Caco-2 (cell line): ENCODE results near the gene SLC25A40. TPM values are rescaled to one million over a fixed set of nuclear protein-coding genes. Genes with fewer than 3 reads are reported as not detected.
A peak's percentile ranks its signal among the peaks of the same experiment; 100 is the strongest.

ENCODE experiments used
- BruUV-seq: library from RNA; stranded (reverse); fragments of 400-500 nt; replicated peaks from 2 replicates; lab custom pipeline; 2021; lab: Mats Ljungman, UMichigan
- CTCF ChIA-PET: fragments of 300-600 bp; sonication (Branson Sonifier 250); formaldehyde crosslinking; loops from one replicate; lab custom pipeline; 2022; ENCODE audit warnings: antibody characterized with exemption; lab: Charles Lee
- POLR2A ChIA-PET: fragments of 300-600 bp; sonication (Branson Sonifier 250); formaldehyde crosslinking; loops from one replicate; lab custom pipeline; 2022; ENCODE audit warnings: antibody characterized with exemption; lab: Charles Lee
- DNase-seq, 2 experiments: peaks; one replicate each; pipeline versions ENCODE4 v3.0.0 to v3.0.0-alpha.2; 2020 to 2022
- H3K27me3 ChIP-seq: replicated peaks from 2 replicates; pipeline ENCODE4 v1.6.0; 2011; ENCODE audit warnings: low read length; ENCODE audit not compliant: control insufficient read depth, insufficient read depth
- H3K36me3 ChIP-seq: 2 replicates; pipeline ENCODE4 v1.5.1; 2011; ENCODE audit warnings: low read length; ENCODE audit not compliant: control insufficient read depth, insufficient read depth
- H3K4me1 ChIP-seq: fragments of 250-450 bp; sonication (Bioruptor Pico); 2 replicates; pipeline ENCODE4 v1.5.1; 2020; ENCODE audit warnings: mild to moderate bottlenecking
- H3K4me3 ChIP-seq: 2 replicates; pipeline ENCODE4 v1.5.1; 2011; ENCODE audit warnings: low read depth, mild to moderate bottlenecking, control low read depth, low read length
- H3K9me3 ChIP-seq: fragments of 250-450 bp; sonication (Bioruptor Pico); 2 replicates; pipeline ENCODE4 v1.5.1; 2020; ENCODE audit warnings: mild to moderate bottlenecking, moderate library complexity
- H3K27ac Mint-ChIP-seq: one replicate; pipeline ENCODE4 v1.8.0; 2022; ENCODE audit warnings: mixed read lengths; ENCODE audit not compliant: unreplicated experiment
- H3K27me3 Mint-ChIP-seq: one replicate; pipeline ENCODE4 v1.8.0; 2022; ENCODE audit warnings: mixed read lengths; ENCODE audit not compliant: insufficient read depth, unreplicated experiment
- H3K36me3 Mint-ChIP-seq: one replicate; pipeline ENCODE4 v1.8.0; 2022; ENCODE audit warnings: mild to moderate bottlenecking, mixed read lengths; ENCODE audit not compliant: insufficient read depth, unreplicated experiment
- H3K4me1 Mint-ChIP-seq: one replicate; pipeline ENCODE4 v1.8.0; 2022; ENCODE audit warnings: low read depth, mixed read lengths; ENCODE audit not compliant: unreplicated experiment
- H3K4me3 Mint-ChIP-seq: one replicate; pipeline ENCODE4 v1.8.0; 2022; ENCODE audit warnings: mild to moderate bottlenecking, moderate library complexity, mixed read lengths; ENCODE audit not compliant: unreplicated experiment
- H3K9me3 Mint-ChIP-seq: one replicate; pipeline ENCODE4 v1.8.0; 2022; ENCODE audit warnings: mixed read lengths; ENCODE audit not compliant: unreplicated experiment
- CTCF ChIP-seq, 2 experiments: fragments of 200-600 bp in 1 of 2; IDR thresholded peaks; 1 replicate in 1 of 2; 2 replicates in 1 of 2; pipeline versions ENCODE4 v1.5.1 to v1.8.0; 2011 to 2022; ENCODE audit warnings: antibody characterized with exemption in 1 of 2, control low read depth in 1 of 2, inconsistent platforms in 1 of 2, low read depth in 1 of 2, low read length in 1 of 2, mild to moderate bottlenecking in 1 of 2, moderate library complexity in 1 of 2; ENCODE audit not compliant: insufficient read depth in 1 of 2, severe bottlenecking in 1 of 2, unreplicated experiment in 1 of 2
- intact Hi-C: fragments of 100-400 bp; cut with micrococcal nuclease; formaldehyde crosslinking; loops from one replicate; pipeline ENCODE4 v1.10.0; 2022; ENCODE audit not compliant: unreplicated experiment
- total RNA-seq: library from RNA; stranded (reverse); gene quantifications from 2 replicates; pipeline ENCODE4 v1.2.3, GENCODE V29; 2022

The SLC25A40 gene
- total RNA-seq, 1 experiment from 2014 or later, result 21.1 TPM

GRCh38 chr7:87810130-87810529 is 66.0 kb downstream of the SLC25A40 start:
- Histone ChIP-seq H3K27me3 (no peaks in the 10 kb centered on the region), H3K9me3 (no peaks in the 10 kb centered on the region), H3K36me3 (no peaks in the 10 kb centered on the region), H3K4me3 (no peak overlapping the region), H3K4me1 (no peaks in the 10 kb centered on the region)
- DNase-seq, result no peak
- BruUV-seq, result no TSS peak
- Mint-ChIP-seq H3K27ac (no peak overlapping the region), H3K4me1 (no peaks in the 10 kb centered on the region), H3K27me3 (peaks cover 2% of the 10 kb centered on the region), H3K36me3 (no peaks in the 10 kb centered on the region), H3K9me3 (no peaks in the 10 kb centered on the region), H3K4me3 (no peak overlapping the region)
- no peak for TF ChIP-seq CTCF (IDR thresholded peaks at IDR 0.05; ENCODE audit: insufficient read depth in 1 of 2, low read depth in 1 of 2, low read length in 1 of 2, severe bottlenecking in 1 of 2, unreplicated experiment in 1 of 2)
- intact Hi-C loops, result no loop called here
- ChIA-PET POLR2A (no interaction called here), CTCF (no interaction called here)

GRCh38 chr7:87806150-87806549 is 70.0 kb downstream of the SLC25A40 start:
- POLR2A ChIA-PET, result no interaction called here
- H3K27me3 Mint-ChIP-seq, result peaks cover 2% of the 10 kb centered on the region

GRCh38 chr7:87797798-87798403 is 78.3 kb downstream of the SLC25A40 start:
- DNase-seq, result peak in 1 of 2 experiments; percentile 45
- Histone ChIP-seq H3K36me3 (no peaks in the 10 kb centered on the region), H3K4me3 (no peak overlapping the region), H3K27me3 (no peaks in the 10 kb centered on the region), H3K4me1 (no peaks in the 10 kb centered on the region), H3K9me3 (no peaks in the 10 kb centered on the region)
- no peak overlapping the region for H3K27ac Mint-ChIP-seq
- ChIA-PET CTCF (interaction anchor here (1.0 to 1.3 kb wide), 3 partner anchors 89 to 372 kb away, joined by 3 to 9 read pairs (median 3); no protein-coding TSS in a partner anchor), POLR2A (no interaction called here)
- TF ChIP-seq CTCF (IDR thresholded peaks at IDR 0.05; ENCODE audit: insufficient read depth in 1 of 2, low read depth in 1 of 2, low read length in 1 of 2, severe bottlenecking in 1 of 2, unreplicated experiment in 1 of 2), result peak; percentile 61 to 66
- H3K27me3 Mint-ChIP-seq, result peaks cover 3% of the 10 kb centered on the region
- H3K36me3 Mint-ChIP-seq, result no peaks in the 10 kb centered on the region
- no peaks in the 10 kb centered on the region for H3K9me3 Mint-ChIP-seq
- intact Hi-C loops, result loop anchor here (1.0 to 2.0 kb wide), 5 partner anchors 79 to 371 kb away; partner anchors contain the start of genes DBF4 and SLC25A40
- BruUV-seq, result no TSS peak
- no peaks in the 10 kb centered on the region for H3K4me1 Mint-ChIP-seq
- H3K4me3 Mint-ChIP-seq, result no peak overlapping the region

More at GRCh38 chr7:87806150-87806549, 70.0 kb downstream of the SLC25A40 start:
- Mint-ChIP-seq H3K4me1 (no peaks in the 10 kb centered on the region), H3K36me3 (no peaks in the 10 kb centered on the region), H3K9me3 (no peaks in the 10 kb centered on the region), H3K4me3 (no peak overlapping the region), H3K27ac (no peak overlapping the region)
- intact Hi-C loops, result no loop called here
- DNase-seq, result no peak
- CTCF ChIA-PET, result no interaction called here
- Histone ChIP-seq H3K4me3 (no peak overlapping the region), H3K4me1 (no peaks in the 10 kb centered on the region), H3K9me3 (no peaks in the 10 kb centered on the region), H3K27me3 (no peaks in the 10 kb centered on the region), H3K36me3 (no peaks in the 10 kb centered on the region)
- TF ChIP-seq CTCF (IDR thresholded peaks at IDR 0.05; ENCODE audit: insufficient read depth in 1 of 2, low read depth in 1 of 2, low read length in 1 of 2, severe bottlenecking in 1 of 2, unreplicated experiment in 1 of 2), result no peak
- BruUV-seq, result no TSS peak
